ENCODE results near the gene RNPC3. TPM values are rescaled to one million over a fixed set of nuclear protein-coding genes. Genes with fewer than 3 reads are reported as not detected.

The RNPC3 gene
- polyA plus RNA-seq, 2 of the 4 experiments (the other 2 are of a cell fraction): 9.9 to 20.1 TPM

- ChIA-PET POLR2A (no interaction called here), CTCF (no interaction called here)
- ATAC-seq: no peak
- Histone ChIP-seq H3K9me3 (no peaks in the 10 kb centered on the region), H3K4me3 (no peak overlapping the region), H3K4me2 (no peak overlapping the region), H3K27ac (no peak overlapping the region), H3K4me1 (no peaks in the 10 kb centered on the region)
- 81% methylated on average over 2 of the region's 2 CpGs for WGBS (ENCODE audit: missing lambda C conversion rate)
- FAIRE-seq: no peak
- TF ChIP-seq RFX5 (IDR thresholded peaks at IDR 0.05): no peak
- DNase-seq (ENCODE audit: low read depth in 1 of 2, low spot score in 1 of 2): no peak
Observed at GRCh38 chr1:103496014-103496635, 29.4 kb upstream of the RNPC3 start.

DNA sequence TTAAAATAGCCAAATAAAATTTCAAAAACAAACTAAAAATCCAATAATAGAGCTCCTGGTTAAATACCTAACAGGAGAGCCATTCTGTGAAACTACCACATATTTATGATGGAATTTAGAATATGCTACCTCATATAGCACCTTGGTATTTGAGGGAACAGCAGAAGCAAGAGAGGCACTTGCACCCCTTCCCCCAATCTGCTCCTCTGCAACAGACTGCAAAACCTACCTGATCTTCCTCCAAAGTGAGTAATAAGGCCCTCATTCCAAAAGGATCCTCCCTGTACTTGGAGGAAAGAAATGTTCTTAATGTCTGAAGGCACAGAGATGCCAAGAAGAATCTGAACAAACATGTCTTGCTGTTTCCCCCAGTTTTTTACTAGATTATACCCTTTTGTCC is 28.1 kb upstream of the RNPC3 start:
- ChIA-PET POLR2A (no interaction called here), CTCF (no interaction called here)
- DNase-seq (ENCODE audit: low read depth in 1 of 2, low spot score in 1 of 2) (no peak), ATAC-seq (no peak), FAIRE-seq (no peak)
- TF ChIP-seq CHD2 (IDR thresholded peaks at IDR 0.05; ENCODE audit: low read length, partially characterized antibody): no peak
- no peak overlapping the region for H3K4me2 ChIP-seq
- no peak overlapping the region for H3K27ac ChIP-seq
- no peaks in the 10 kb centered on the region for H3K4me1 ChIP-seq
- H3K9me3 ChIP-seq: no peaks in the 10 kb centered on the region
- no peak overlapping the region for H3K4me3 ChIP-seq

GRCh38 chr1:103509250-103509649 is 16.2 kb upstream of the RNPC3 start:
- H3K27ac ChIP-seq: no peak overlapping the region
- TF ChIP-seq TP53 (CRISPR knock-in tag; IDR thresholded peaks at IDR 0.05) (no peak), MAFK (IDR thresholded peaks at IDR 0.05; ENCODE audit: partially characterized antibody) (no peak), PHF8 (IDR thresholded peaks at IDR 0.05; ENCODE audit: borderline replicate concordance, low read depth) (no peak), JUNB (IDR thresholded peaks at IDR 0.05) (no peak), RARB (CRISPR knock-in tag; IDR thresholded peaks at IDR 0.05) (no peak), PBX3 (IDR thresholded peaks at IDR 0.05) (no peak), NR3C1 (IDR thresholded peaks at IDR 0.05) (no peak)
- DNase-seq (ENCODE audit: low read depth in 1 of 2, low spot score in 1 of 2) (no peak), FAIRE-seq (no peak), ATAC-seq (no peak)
- no peak overlapping the region for H3K4me2 ChIP-seq
- H3K4me1 ChIP-seq: no peaks in the 10 kb centered on the region
- POLR2A ChIA-PET: no interaction called here
- 83% methylated on average over 1 of the region's 1 CpG for WGBS (ENCODE audit: missing lambda C conversion rate)
- CTCF ChIA-PET: no interaction called here
- no peak overlapping the region for H3K4me3 ChIP-seq
- no peaks in the 10 kb centered on the region for H3K9me3 ChIP-seq

DNA sequence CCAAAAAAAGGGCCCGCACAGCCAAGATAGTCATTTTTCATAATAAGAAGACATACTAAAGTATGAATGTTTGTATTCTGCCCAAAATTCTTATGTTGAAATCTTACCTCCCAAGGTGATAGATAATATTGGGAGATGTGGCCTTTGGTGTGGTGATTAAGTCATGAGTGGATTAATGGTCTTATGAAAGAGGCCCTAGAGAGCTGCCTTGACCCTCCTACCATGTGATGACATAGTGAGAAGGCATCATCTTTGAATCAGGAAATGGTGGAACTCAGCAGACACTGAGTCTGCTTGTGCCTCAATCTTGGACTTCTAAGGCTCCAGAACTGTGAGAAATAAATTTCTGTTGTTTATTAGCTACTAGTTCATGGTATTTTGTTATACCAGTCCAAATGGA is 11.8 kb upstream of the RNPC3 start:
- no peak for TF ChIP-seq PBX3 (IDR thresholded peaks at IDR 0.05)
- no peak for TF ChIP-seq HDAC2 (IDR thresholded peaks at IDR 0.05)
- no peak for TF ChIP-seq TP53 (CRISPR knock-in tag; IDR thresholded peaks at IDR 0.05)
- no peak for TF ChIP-seq FOXS1 (CRISPR knock-in tag; IDR thresholded peaks at IDR 0.05)
- TF ChIP-seq TFCP2L1 (CRISPR knock-in tag; IDR thresholded peaks at IDR 0.05): no peak
- TF ChIP-seq, protein P1, sequence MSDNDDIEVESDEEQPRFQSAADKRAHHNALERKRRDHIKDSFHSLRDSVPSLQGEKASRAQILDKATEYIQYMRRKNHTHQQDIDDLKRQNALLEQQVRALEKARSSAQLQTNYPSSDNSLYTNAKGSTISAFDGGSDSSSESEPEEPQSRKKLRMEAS (IDR thresholded peaks at IDR 0.05): no peak
- no peak for TF ChIP-seq HEYL (CRISPR knock-in tag; IDR thresholded peaks at IDR 0.05)
- TF ChIP-seq ZNF302 (CRISPR knock-in tag; IDR thresholded peaks at IDR 0.05): no peak
- TF ChIP-seq HOXB13 (CRISPR knock-in tag; IDR thresholded peaks at IDR 0.05; ENCODE audit: low read depth): no peak
- no peak for TF ChIP-seq ESRRA (IDR thresholded peaks at IDR 0.05; ENCODE audit: borderline replicate concordance, low read length)
- TF ChIP-seq, protein P2, sequence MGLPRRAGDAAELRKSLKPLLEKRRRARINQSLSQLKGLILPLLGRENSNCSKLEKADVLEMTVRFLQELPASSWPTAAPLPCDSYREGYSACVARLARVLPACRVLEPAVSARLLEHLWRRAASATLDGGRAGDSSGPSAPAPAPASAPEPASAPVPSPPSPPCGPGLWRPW (IDR thresholded peaks at IDR 0.05): no peak
- no peak for TF ChIP-seq RFX5 (IDR thresholded peaks at IDR 0.05)
- no peak for TF ChIP-seq ZC3H11A (IDR thresholded peaks at IDR 0.05)
- TF ChIP-seq NPAS2 (CRISPR knock-in tag; IDR thresholded peaks at IDR 0.05; ENCODE audit: borderline replicate concordance): no peak
- FAIRE-seq: no peak
- DNase-seq (ENCODE audit: low read depth in 1 of 2, low spot score in 1 of 2): no peak

More for the DNA sequence above, 11.8 kb upstream of the RNPC3 start:
- H3K27ac ChIP-seq: no peak overlapping the region
- no peak overlapping the region for H3K4me3 ChIP-seq
- WGBS (ENCODE audit: missing lambda C conversion rate): 94% methylated on average over 1 of the region's 1 CpG
- no peak overlapping the region for H3K4me2 ChIP-seq
- CTCF ChIA-PET: interaction anchor here (1.7 kb wide), 1 partner anchor 407 kb away, joined by 8 read pairs; no protein-coding TSS in a partner anchor
- POLR2A ChIA-PET: no interaction called here
- no peaks in the 10 kb centered on the region for H3K4me1 ChIP-seq
- no peak for ATAC-seq
- no peaks in the 10 kb centered on the region for H3K9me3 ChIP-seq
